HTERT RPE-1 (cell line): Measurements from ENCODE around the gene RTBDN.

ENCODE experiments used
- in situ Hi-C: fragments of 300-500 bp; cut with MboI; formaldehyde crosslinking; loops from 4 replicates; pipeline ENCODE4 v1.14.3; 2020; ENCODE audit warnings: low sequenced_read_pairs

RTBDN gene

DNA sequence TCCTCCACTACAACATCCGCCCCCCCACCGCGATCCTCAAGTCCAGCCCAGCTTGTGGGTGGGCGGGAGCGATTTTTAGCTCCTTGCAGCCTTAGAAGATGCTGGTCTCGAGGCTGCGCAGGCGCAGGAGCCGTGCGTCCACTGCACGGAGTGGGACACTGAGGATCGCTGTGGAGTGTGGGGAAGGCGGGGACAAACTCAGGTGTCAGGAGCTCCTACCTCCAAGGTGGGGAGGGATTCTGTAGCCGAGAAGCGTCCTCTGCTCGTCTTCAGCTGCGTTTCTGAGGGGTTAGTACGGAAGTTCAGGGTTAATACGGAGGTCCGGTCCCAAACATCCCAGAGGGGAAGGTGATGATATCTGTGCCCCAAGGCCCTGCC, at the start of gene RTBDN:
Gene RTBDN (minus strand): TSS at position 14 of the 378 bp plus-strand sequence. CDS start 4,600 bp downstream, outside the sequence.
- in situ Hi-C loops = no loop called here

- in situ Hi-C loops = no loop called here
These were observed 48.2 kb upstream of the RTBDN start for GRCh38 chr19:12882589-12882988.

GRCh38 chr19:12881172-12881808, 46.9 kb upstream of the RTBDN start, which contains the start of gene DNASE2:
Gene DNASE2 (minus strand): TSS chr19:12881449. CDS start chr19:12881375, 74 bp downstream.
- in situ Hi-C loops = no loop called here

GRCh38 chr19:12880551-12881171, 46.3 kb upstream of the RTBDN start:
- in situ Hi-C loops = no loop called here

- in situ Hi-C loops = no loop called here
These were observed 40.7 kb upstream of the RTBDN start for GRCh38 chr19:12875086-12875485.

DNA sequence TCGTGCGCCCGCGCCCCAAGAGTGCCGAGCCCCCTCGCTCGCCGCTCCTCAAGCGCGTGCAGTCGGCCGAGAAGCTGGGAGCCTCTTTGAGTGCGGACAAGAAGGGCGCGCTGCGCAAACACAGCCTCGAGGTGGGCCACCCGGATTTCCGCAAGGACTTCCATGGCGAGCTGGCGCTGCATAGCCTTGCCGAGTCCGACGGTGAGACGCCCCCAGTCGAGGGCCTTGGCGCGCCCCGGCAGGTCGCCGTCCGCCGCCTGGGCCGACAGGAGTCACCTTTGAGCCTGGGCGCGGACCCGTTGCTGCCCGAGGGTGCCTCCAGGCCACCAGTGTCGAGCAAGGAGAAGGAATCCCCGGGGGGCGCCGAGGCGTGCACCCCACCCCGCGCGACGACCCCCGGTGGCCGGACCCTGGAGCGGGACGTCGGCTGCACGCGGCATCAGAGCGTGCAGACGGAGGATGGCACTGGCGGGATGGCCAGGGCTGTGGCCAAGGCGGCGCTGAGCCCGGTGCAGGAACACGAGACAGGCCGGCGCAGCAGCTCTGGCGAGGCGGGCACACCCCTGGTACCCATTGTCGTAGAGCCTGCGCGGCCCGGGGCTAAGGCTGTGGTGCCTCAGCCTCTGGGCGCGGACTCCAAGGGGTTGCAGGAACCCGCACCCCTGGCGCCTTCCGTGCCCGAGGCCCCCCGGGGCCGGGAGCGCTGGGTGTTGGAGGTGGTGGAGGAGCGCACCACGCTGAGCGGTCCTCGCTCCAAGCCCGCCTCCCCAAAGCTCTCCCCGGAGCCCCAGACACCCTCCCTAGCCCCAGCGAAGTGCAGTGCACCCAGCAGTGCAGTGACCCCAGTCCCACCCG, 39.7 kb upstream of the RTBDN start:
- in situ Hi-C loops = no loop called here

DNA sequence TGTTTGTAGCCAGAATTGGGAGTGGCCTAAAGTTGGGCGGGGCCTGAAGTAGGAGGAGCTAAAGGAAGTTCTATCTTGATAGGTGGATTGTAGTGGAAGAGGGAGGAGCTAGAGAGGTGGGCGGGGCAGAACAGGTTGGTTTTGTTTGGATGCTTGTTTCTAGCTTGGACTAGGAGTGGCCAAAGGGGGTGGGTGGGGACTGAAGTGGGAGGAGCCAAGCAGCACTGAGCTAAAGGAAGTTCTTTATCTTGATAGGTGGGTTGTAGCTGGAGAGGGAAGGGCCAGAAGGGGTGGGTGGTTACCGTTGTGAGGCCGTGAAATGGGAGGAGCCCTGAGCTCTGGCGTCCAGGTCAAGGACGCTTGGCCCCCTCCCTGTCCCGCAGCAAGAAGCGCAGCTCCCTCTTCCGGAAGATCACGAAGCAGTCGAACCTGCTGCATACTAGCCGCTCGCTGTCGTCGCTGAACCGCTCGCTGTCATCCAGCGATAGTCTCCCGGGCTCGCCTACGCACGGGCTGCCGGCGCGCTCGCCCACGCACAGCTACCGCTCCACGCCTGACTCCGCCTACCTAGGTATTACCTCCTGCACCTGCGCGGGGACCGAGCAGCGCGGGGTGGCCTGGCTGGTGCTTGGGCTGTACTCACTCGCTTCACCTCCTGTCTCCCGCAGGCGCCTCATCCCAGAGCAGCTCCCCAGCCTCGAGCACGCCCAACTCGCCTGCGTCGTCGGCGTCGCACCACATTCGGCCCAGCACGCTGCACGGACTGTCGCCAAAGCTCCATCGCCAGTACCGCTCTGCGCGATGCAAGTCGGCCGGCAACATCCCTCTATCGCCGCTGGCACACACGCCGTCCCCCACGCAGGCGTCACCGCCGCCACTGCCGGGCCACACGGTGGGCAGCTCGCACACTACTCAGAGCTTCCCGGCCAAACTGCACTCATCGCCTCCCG, 38.8 kb upstream of the RTBDN start:
- in situ Hi-C loops = no loop called here

DNA sequence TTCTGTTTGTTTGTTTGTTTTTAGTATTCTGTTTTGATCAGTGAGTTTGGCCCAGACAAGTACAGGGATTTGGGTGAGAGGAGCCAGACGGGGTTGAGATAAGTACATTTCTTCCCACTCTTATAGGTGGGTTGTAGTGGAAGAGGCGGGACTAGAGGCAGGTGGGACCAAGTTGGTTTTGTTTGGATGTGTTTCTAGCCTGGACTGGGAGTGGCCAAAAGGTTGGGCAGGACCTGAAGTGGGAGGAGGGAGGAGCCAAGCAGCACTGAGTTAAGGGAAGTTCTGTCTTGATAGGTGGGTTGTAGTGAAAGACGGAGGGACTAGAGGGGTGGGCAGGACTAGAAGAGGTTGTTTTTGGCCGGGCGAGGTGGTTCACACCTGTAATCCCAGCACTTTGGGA, 37.9 kb upstream of the RTBDN start:
- in situ Hi-C loops = no loop called here

DNA sequence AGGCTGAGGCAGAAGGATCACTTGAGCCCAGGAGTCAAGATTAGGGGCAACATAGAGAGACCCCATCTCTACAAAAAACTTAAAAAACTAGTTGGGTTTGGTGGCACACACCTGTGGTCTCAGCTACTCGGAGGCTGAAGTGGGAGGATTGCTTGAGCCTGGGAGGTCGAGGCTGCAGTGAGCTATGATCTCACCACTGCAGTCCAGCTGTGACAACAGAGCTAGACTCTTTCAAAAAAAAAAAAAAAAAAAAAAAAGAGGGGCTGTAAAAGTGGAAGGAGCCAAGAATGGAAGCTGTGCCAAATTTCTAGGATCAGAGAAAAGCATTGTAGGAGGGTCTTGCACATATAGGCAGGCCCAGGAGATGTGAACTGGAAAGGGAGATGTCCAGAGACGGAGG, 37.3 kb upstream of the RTBDN start:
- in situ Hi-C loops = no loop called here

DNA sequence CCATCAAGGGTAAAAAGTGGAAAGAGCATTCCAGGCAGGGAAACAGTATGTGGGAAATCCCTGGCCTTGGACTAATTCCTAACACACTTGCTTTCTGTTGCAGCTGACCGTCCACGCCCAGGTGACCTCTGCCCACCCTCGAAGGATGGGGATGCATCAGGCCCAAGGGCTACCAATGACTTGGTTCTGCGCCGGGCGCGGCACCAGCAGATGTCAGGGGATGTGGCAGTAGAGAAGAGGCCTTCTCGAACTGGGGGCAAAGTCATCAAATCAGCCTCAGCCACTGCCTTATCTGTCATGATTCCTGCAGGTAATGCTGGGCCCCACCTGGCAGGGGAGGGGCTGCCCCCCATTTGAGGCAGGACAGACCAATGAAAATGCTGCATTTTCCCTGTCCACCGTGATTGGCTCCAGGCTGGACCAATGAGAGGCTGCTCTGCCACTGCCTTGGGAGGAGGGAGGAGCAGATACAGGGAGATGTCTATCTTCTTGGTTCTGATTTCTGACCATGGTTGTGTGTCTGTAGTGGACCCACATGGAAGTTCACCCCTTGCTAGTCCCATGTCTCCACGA, 34.2 kb upstream of the RTBDN start:
- in situ Hi-C loops = no loop called here

- in situ Hi-C loops = no loop called here
These were observed 33.0 kb upstream of the RTBDN start for GRCh38 chr19:12867120-12868099.

DNA sequence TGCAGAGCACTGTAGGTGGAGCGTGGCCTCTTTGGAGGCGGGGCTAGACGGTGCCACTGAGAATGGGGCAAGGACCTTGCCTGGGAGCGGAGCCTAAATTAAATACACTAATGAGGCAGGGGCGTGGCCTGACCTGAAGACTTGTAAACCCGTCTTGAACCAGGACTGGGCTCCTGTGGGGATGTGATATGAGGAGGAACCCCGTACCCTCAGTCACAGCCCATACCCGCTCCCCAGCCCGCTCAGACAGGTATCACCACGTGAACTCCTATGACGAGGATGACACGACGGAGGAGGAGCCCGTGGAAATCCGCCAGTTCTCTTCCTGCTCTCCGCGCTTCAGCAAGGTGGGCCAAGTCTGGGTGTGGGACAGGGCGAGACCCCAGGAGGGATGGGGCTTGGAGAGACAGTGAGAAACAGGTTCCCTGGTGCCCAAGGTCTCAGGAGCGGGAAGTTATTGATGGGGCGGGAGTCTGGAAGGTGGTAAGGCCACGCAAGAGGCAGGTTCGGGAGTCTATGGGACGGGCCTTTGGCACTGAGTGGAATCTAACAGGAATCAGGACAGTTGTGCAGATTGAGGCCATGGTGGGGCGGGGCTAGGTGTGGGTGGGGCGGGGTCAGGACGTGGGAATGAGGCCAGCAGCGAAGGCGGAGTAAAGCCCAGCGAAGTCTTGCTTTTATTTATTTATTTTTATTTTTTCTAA, 32.2 kb upstream of the RTBDN start:
- in situ Hi-C loops = no loop called here

GRCh38 chr19:12865746-12866415, 31.5 kb upstream of the RTBDN start:
- in situ Hi-C loops = no loop called here

GRCh38 chr19:12864721-12865715, 30.6 kb upstream of the RTBDN start:
- in situ Hi-C loops = no loop called here

- in situ Hi-C loops = no loop called here
These were observed 29.8 kb upstream of the RTBDN start for GRCh38 chr19:12864143-12864542.

GRCh38 chr19:12859546-12859945, 25.2 kb upstream of the RTBDN start:
- in situ Hi-C loops = no loop called here
